AG09309 (cell line): ENCODE results near the gene USP16.
"Not testable (repeated sequence)": the region's sequence is repeated elsewhere in the genome, so short reads cannot be mapped to it uniquely, and the experiment has no call there.

Experiments used
- DNase-seq: peaks from one replicate; pipeline ENCODE4 v3.0.0-alpha.2; 2010; ENCODE audit warnings: low read depth
- H3K4me3 ChIP-seq: 2 replicates; pipeline ENCODE4 v1.5.1; 2011; ENCODE audit warnings: mild to moderate bottlenecking, low read depth, low read length, moderate library complexity; ENCODE audit not compliant: control insufficient read depth
- CTCF ChIP-seq: IDR thresholded peaks from 2 replicates; pipeline ENCODE4 v1.5.1; 2011; ENCODE audit warnings: mild to moderate bottlenecking, low read depth, low read length, inconsistent platforms; ENCODE audit not compliant: insufficient read depth, control insufficient read depth; ENCODE audit errors: missing control alignments

Gene USP16

DNA sequence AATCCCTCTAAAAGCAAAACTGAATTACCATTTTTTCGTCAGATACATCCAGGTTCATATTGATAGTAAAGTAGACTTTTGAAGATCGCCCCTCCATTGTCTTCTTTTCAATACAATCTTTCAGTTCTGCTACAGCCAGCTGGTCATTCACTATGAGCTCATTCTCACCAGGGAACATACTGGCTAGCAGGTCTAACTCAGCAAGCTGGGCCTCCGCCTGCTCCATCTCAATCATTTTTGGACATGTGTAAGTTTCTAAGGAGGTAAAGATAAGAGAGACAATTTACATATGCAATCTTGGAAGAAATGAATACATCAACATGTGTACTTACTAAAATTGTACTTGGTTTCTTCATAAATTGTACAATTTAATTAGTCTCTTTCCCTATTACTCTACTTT is 16.1 kb upstream of the USP16 start:
- no peak overlapping the region for H3K4me3 ChIP-seq

GRCh38 chr21:29011236-29011635 is 13.2 kb upstream of the USP16 start:
- not testable (repeated sequence) for DNase-seq, H3K4me3 ChIP-seq

More for the DNA sequence above, 16.1 kb upstream of the USP16 start:
- no peak for DNase-seq
- no peak for TF ChIP-seq CTCF

DNA sequence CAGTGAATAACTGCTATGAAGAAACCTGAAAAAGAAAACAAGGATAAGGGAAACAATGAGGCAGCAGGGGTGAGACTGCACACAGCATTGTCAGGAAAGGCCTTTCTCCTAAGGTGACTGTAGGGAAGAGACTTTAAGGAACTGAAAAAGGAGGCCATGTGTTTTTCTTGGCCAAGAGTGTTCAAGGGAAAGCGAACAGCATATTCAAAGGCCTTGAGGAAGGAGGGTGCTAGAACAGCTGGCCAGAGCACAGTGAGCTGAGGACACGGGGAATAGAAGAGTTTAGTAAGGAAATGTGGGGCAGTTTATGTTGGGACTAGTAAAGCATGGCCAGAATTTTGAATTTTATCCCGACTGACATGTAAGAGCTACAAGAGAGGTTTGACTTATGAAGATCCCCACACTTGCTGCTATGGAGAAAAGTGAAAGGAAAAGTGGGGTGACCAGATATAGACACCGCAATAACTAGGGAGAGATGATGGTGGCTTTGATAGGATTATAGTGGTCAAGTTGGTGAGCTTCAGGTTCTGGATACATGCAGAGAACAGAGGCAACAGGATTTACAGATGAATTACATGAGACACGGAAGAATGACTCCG is 6.7 kb upstream of the USP16 start:
- TF ChIP-seq CTCF = no peak
- no peak for DNase-seq
- no peak overlapping the region; the same call in 1 of the 2 replicates for H3K4me3 ChIP-seq

GRCh38 chr21:29018540-29018939 is 5.9 kb upstream of the USP16 start:
- TF ChIP-seq CTCF = no peak
- DNase-seq = no peak
- H3K4me3 ChIP-seq = peak overlapping the region; percentile 95

DNA sequence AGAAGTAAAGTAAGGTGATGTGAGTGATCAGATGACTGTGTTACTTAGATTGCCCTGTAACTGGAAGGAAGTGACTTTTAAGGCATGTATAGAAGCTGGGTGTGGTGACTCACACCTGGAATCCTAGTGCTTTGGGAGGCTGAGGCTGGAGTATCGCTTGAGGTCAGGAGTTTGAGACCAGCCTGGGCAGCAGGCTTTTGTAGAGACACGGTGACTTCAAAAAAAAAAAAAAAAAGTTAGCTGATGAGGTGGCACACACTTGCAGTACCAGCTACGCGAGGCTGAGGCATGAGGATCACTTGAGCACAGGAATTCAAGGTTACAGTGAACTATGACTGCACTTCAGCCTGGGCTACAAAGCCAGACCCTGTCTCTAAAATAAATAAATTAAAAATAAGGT is 2.3 kb upstream of the USP16 start:
- DNase-seq = no peak
- TF ChIP-seq CTCF = no peak
- H3K4me3 ChIP-seq = no peak overlapping the region

DNA sequence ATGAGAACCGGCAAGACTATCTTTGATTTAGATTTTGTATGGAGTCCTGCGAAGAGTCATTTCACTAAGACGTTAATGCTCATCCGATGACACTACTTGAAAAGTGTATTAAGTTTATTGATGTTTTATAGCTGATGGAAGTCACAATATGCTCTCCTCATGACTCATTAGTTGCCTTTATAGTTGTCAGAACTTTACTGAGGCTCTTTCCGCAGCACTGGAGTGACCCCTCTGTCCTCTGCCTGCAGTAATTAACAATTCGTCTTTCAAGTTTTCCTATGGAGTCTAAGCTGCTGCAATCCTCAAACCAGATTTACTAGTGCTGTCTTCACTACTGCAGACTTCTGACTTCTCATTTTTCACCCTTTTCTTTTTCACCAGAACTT is 853 bp downstream of the USP16 start:
- peak overlapping the region; percentile 76 for H3K4me3 ChIP-seq
- no peak for TF ChIP-seq CTCF
- no peak for DNase-seq

DNA sequence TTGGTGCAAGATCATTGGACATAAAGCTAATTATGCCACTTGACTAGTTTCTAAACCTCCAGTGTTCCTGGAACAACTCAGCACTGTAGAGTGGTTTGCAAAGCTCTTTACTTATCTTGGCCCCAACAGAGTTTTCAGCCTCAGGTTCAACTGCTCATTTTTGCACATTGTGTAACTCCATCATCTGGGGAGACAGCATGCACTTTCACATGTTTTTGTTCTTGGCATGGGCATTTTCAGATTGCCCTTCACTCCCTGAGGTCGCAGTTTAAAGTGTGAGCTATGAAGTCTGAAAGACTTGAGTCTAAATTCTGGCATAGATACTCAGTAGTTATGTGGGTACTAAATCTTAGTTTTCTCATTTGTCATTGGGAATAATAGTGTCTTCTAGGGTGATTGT is 5.1 kb downstream of the USP16 start:
- TF ChIP-seq CTCF = no peak
- no peak overlapping the region for H3K4me3 ChIP-seq
- no peak for DNase-seq
